B cell (primary cell): ENCODE data around the gene MAP3K7.

Source experiments
- CTCF ChIP-seq: fragments of 200-600 bp; IDR thresholded peaks from one replicate; pipeline ENCODE4 v1.8.0; 2022; ENCODE audit warnings: antibody characterized with exemption, mild to moderate bottlenecking
- EZH2 ChIP-seq: IDR thresholded peaks from 2 replicates; pipeline ENCODE4 v1.6.1; 2012; ENCODE audit warnings: borderline replicate concordance, low read depth, mild to moderate bottlenecking, moderate library complexity, low read length; ENCODE audit not compliant: insufficient read depth, poor library complexity, severe bottlenecking

GRCh38 chr6:90599151-90599550 is 12.3 kb upstream of the MAP3K7 start:
- TF ChIP-seq CTCF (no peak), EZH2 (no peak)
